ENCODE data around the gene DCDC1.

Gene DCDC1

DNA sequence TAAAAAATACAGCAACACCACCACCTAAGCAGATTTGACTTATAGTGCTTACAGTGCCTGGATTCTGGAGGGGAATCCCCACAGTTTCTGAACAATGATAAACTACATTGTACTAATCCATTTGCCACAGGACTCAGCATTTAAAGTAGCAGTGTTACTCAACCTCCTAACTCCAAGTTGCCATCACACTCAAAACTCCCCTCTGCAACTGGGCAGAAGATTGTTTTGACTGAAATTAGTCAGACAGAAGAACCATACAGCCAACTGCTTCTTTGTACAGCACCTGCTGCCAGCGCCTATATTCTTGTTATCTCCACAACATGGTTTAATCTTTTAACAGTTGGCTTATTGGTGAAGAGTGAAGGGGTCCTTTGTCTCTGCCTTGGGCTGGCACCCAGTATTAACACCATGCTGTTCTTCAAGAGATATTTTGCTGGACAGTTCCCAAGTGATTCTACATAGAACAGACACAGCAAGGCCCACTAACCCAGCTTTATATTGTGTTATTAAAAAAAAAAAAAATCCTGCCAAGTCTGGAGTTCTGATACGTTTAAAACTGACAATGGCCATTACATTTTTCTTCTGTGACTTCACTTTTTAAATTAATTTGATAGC is 273.2 kb downstream of the DCDC1 start:
- DNase-seq, result no peak

DNA sequence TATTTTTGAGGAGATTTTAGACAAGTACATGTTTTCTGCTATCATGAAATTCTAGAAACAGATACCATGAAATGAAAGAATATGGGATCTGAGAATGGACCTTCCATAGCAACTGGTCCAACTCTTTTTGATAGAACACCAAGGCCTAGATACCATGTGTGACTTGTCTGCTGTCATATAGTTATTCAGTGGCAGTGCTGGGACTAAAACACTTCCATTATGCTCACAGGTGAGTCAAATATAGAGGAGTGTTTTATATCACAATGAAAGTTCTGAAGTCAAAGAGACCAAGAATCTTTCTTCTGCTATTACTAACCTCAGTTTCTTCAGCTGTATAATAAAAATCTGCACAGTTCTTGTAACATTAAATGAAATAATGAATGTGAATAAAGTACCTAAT is 276.9 kb downstream of the DCDC1 start:
- DNase-seq, result no peak

DNA sequence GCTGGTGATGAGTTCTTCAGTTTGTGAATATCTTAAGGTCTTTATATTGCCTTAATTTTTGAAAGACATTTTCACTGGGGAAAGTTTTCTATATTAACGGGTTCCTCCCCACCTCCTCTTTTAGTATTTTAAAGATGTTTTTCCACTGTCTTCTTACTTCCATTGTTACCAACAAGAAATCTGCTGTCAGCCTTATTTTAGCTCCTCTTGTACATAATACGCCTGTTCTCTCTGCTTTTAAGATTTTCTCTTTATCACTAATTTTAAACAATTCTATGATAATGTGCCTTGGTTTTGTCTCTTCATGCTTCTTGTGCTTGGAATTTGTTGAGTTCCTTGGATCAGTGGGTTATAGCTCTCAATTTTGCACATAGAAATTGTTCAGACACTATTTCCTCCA is 280.4 kb downstream of the DCDC1 start:
- no peak for DNase-seq

DNA sequence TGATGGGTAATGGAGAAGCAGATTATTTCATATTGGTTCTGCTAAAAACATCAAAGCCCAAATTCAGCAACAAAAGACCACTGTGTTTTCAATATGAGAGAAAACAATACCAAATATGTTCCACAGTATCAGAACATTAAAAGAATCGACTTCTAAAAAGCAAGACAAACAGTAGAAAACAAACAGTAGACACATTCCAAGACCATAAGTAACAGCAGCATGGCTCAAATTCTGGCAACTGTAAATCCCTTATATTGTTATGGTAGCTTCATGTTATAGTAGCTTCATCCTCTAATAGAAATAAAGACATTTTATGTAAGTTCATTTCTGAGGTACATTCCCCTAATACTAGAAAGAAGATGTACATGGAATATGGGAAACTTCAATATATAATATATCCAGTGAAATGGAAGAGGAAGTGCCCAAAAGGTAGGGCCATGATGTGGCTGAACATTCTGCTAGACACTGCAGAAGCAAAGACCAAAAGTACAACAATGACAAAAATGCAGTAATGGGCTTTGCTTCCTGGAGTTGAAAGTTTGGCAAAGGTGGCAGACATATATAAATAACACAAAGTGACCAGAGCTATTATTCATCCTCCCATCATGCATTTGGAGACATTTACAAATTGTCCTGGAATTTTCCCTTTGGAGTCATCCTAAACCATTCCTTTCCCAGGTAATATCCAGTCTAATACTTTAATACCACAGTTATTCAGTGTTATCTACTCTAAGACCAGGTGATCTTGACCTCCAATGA is 299.9 kb downstream of the DCDC1 start:
- DNase-seq, result no peak

DNA sequence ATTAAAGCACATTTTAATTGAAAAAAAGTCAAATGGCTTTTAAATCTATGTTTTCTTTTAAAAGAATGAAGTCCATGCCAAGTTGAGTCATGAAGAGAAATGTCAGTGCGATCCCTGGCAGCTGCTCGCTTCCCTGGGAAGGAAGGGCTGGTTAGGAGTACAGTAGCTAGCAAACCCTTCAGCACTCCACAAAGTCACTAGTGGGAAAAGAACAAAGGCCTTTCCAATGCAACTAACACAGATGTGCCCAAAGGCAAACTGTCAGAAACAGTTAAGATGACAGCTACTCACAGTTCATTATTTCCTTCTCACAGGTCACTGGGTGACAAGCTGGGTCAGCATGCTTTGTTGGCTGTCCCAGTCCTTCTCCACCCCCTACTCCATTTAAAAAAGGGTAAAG is 308.7 kb downstream of the DCDC1 start:
- peak in 2 of 3 experiments; percentile 9 to 68 for DNase-seq

DNA sequence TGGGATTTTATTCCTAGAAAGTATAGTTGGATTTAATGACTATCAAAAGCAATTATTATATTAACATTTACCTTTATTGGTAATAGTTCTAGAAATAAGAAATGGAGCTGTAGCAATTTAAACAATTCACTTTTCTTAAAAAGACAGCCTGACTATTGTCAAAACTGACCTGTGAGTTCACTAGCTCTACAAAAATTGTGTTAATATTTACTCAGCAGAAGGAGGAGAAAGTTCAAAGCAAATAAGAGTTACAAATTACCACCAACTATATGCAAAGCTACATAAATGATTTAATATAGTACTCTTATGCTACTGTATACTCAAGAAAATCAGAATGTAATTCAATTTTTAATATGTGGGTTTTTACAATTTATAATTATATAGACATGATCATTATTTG is 310.0 kb downstream of the DCDC1 start:
- peak in 1 of 3 experiments; percentile 68 for DNase-seq

DNA sequence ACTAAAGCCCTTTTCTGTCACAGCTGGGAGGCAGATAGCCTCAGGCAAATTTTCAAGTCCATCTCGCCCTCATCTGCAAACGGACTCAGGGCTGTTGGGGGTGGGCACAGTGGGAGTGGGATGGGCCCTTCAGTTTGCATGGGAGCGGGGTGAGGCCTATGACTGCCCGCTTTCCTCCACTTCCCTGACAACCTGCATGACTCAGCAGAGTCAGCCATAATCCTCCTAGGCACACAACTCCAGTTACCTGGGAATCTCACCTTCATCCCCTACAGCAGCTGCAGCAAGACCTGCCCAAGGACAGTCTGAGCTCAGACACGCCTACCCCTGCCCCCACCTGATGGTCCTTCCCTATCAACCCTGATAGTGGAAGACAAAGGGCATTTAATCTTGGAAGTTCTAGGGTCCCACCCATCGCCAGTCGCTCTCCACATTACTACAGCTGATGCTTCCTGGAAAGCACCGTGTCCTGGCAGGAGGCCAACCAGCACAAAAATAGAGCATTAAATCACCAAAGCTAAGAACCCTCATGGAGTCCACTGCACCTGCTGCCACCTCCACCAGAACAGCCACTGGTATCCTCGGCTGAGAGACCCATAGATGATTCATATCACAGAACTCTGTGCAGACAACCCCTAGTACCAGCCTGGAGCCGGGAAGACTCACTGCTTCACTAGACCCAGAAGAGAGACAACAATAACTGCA is 319.3 kb downstream of the DCDC1 start:
- peak; percentile 37 to 91 (median 72) for DNase-seq

DNA sequence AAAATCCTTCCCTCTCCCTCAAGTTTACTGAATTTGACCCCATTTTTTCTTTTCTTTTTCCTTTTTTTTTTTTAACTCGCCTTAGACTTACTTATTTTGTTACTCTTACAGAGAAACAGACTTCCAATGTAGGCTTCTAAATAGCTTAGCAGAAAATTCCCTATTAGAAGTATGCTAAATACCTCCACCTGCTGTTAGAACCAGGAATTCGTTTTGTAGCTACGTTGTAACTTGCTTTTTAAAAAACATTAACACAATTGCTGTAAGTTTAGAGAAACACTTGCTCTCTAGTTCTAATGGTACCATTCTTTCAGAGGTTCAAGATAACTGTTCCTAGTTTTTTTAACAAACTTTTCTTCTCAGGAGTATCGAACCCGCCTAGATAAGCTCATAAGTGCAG is 324.2 kb downstream of the DCDC1 start:
- DNase-seq, result peak; percentile 11 to 52 (median 25)

DNA sequence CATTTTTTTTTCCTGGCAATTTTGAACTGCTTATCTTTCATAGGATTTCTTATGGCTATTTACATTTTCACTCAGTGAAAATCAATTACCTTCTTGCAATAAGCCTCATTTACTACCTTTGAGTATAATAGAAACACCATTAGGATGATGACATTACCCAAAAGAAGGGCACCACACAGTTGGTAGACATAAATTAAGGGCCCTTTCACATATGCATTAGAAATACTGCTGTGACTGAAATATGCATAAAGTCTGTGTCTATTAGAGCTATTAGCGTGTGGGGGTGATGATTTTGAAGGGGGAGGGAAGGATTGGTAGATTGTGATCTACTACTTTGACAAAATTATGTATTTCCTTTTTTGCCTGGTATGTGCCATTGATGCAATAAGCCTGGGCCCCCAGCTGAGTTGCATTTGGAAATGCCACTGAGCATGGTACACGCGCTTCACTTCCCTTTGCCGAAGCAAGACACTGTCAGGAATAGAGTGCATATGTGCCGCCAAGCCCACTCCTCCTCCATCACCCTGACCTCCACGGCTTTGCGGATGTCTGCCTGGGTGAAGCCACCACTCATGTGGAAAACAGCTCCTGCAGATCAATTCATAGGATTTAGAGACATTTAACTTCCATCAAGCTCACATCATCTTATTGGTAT is 339.3 kb downstream of the DCDC1 start:
- DNase-seq, result peak in 2 of 3 experiments; percentile 18 to 67

DNA sequence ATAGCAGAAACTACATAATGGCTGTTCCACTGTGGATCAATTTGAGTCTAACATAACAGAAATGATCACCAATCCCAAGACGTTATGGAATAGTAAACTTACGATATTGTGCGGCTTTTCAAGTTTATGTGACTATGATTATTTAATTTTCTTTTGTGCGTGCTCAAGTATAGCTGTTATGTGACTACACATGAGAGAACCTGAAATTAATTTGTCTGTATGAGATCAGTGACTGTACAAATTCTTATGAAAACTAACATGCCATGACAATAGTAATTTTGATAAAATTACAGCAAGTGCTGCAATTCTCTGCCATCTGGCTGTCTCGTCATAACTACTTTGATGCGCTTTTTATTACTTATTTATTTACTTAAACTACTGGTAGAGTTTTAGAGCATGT is 343.2 kb downstream of the DCDC1 start:
- DNase-seq, result peak in 1 of 3 experiments; percentile 38

DNA sequence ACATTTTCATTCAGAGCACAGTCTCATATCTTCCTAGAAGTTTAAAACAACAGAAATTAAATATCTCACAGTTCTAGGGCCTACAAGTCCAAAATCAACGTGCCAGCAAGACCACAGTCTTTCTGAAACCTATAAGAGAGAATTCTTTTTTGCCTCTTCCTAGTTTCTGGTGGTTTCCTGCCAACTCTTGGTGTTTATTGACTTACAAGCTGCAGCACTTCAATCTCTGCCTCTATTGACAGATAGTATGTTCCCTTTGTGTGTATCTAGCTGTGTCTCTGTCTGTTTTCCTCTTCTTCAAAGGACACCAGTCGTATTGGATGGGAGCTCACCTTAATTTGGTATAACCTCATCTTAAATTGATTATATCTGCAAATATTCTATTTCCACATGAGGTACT is 347.5 kb downstream of the DCDC1 start:
- peak in 1 of 3 experiments; percentile 14 for DNase-seq

DNA sequence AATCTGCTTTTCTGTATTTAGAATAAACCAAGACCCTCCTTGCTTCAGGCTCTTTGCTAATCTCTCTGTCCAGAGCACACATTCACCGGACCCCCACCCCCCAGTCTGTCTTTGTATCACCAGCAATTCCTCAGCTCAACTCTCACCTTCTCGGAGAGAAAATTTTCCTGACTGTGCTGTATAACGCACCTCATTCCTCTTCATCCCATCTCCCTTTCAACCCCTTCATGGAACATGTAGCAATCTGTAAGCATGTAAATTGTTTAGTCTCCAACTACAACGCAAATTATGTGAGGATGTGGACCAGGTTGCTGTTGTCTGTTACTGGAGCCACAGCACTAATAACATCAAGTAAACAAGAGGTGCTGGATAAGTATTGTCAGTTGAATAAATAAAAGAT is 349.8 kb downstream of the DCDC1 start:
- no peak for DNase-seq

DNA sequence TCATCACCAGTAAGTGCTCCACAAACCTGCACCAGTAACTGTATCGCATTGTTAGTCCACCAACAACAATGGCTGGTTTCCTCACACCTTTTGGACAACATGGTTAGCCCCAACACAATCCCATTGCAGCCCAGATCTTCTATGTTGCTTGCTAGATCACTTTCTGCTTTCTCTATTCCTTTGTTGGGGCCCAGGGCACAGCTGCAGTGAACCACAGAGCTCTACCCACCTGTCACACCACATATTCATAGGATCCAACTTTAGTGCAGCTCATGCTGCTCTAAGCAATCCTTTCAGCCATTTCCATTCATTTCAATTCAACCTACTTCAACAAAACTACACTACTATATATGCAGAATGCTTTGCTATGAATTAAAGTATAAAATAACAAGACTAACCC is 364.3 kb downstream of the DCDC1 start:
- DNase-seq, result no peak

DNA sequence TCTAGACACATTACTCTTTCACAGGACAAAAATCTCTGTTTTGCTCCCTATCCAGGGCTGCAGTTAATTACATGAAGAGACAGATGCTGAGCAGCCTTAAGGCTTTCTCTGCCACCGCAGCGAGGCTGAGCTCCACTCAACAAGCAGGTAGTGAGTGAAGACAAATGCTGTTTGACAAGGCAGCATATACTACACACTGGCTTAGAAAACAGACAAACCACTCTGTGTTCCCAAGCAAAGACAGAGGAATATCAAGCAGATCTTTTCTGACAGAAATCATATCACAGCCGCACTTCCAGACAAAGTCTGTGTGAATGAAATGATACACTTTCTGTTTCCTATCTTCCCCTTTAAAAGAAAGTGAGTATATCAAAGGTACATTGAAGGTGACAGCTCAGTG is 368.1 kb downstream of the DCDC1 start:
- DNase-seq, result peak in 1 of 3 experiments; percentile 29

DNA sequence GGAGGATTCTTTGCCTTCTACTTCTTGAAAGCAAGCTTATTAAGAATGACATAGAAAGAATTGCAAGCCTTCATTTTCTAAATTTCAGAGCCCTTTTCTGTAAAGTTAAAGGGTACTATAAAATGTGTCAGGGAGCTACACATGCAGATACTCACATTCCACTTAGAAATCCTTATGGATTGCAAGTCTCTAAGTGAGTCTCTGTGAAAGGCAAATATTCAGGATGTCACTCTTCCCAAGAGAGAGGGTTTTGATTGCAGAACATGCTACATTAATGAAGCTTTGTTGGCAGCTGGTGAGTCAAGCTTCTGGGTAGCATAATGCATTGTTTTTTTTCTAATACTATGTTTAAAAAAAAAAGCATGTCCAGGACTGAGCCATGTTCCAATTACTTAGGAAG is 369.2 kb downstream of the DCDC1 start:
- peak in 1 of 3 experiments; percentile 20 for DNase-seq

DNA sequence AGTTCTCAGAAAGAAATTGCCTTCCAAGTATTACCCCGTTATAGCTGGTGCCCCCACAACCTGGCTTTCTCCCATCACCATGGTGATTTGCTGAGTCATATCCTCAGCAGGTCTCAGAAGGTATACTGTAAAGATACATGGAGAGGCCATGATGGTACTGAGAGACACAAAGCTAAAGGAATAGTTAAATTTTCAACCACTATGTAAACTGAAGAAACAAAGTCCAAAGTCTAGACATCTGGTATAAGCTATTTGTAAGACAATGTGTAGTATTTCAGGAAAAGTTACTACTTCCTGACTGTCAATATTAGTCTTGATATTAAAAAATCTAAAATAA is 377.1 kb downstream of the DCDC1 start:
- DNase-seq, result no peak

DNA sequence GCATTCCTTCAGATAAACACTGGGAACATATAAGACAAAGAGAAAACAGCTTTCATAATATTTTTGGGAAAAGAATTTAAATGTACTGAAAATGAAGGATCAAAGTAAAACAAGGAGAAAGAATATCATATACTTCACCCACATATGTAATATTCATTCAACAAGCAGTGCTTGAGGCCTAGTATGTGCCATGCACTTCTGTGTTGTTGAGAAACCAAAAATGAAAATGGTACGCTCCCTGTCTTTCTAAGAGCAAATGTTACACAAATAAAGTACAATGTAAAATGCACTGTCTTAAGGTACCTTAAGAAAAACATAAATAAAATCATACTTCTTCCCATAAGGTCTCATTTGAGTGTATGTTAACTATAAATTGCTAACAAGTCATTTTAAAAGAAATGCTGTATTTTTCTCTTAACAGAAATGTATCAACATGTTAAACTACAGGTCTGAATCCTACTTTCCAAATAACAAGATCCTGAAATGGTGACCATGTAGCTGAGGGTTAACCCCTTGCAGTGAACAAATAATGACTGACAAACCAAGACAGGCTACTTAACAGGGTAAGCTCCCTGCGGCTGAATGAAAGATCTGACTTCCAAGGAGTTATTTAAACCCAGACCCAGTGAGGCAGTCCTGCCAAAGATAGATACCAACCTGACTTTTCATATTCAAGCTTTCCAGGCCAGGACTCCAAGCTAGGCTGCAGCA is 377.6 kb downstream of the DCDC1 start:
- DNase-seq, result no peak

DNA sequence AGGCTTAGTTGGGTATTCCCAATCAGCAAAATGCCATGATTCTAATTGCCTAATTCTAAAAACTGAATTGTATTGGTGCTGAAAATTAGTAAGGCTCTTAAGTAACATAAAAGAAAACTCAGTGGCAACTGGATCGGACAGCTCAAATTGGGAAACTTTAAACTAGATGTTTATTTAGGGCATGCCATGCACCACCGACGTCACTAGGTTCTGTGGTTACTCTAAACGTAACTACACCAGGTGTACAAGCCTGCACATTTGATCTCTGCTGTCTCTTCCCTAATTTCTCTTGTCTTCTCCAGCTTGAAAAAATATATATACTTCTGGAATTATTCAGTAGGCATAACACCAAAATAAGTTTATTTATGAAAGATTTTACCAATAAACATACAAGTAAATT is 378.2 kb downstream of the DCDC1 start:
- peak in 1 of 3 experiments; percentile 9 for DNase-seq

DNA sequence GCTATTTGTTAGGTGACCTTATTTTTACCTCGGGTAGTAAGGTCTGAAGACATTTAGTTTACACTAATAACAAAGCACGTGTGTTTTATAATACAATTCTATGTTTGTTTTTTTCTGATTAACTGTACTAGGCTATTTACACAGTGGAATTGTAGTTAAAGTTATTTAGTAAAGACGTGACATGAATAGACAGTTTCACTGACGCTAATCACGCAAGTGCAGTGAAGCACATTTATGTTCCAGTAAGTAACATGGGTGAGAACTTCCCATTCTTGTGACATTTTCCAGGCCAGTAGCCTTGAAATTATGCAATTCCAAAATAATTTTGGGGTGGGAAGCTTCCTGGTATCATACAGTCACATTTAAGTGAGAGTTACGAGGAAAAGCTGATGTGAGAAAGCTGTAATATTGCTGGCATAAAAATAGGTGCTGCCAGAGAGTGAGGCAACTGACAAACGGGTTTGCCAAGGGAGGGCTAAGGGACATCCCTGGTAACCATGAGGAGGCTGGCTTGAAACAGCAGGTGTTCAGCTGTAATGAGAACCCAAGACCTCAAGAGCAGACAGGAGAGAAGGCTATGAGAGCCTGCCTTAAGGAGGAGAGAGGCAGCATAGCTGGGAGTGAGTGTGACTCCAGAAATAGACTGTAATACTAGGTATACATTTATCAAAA is 378.8 kb downstream of the DCDC1 start:
- DNase-seq, result peak; percentile 39 to 73 (median 48)

DNA sequence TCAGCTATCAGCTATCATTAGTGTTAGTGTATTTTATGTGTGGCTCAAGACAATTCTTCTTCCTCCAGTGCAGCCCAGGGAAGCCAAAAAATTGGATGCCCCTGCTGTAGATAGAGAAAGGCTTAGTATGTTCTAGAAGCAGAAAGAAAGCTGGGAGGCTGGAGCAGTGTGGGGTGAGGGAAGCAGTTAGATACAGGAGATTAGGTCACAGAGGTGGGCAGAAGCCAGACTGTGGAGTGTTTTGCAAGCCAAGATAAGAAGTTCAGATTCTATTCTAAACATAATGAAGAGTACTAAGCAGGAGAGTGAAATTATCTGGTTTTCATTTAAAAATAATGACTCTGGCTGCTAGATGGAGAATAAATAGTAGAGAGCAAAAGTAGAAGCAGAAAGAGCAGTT is 381.7 kb downstream of the DCDC1 start:
- no peak for DNase-seq

DNA sequence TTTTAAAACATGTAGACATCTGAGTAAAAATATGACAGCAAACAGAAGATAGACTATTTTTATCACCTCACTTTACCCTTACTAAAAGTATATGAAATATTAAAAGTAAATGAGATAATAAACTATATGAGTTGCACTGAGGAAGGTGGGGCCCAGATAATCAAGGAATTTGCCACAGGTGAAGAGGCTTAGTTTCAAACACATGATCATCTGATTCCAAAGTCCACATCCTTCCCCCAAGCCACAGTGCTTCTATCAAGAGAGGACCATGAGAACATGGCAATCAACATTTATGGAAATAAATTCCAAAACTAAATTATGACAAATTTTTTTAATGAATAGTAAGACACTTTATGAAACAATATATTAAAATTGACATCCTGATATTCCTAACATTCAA is 384.0 kb downstream of the DCDC1 start:
- no peak for DNase-seq

DNA sequence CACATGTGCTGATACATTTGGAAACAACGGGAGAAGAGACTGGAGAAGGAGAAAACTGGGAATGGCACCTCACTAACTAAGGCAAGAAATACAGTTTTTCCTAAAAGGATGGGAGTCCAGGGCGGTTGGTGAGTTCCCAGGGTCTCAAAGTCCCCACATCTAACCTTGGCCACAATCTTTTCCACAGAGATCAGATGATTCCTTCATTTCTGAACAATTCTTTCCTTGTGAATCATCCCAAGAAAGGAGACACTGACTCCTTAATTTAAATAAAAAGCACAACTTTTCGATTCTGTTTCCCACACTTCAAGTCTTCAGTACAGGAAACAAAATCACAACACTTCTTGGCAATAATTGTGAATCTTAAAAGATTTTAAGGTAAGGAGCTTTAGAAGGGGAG is 384.7 kb downstream of the DCDC1 start:
- DNase-seq, result no peak
